Keratinocyte (primary cell): Measurements from ENCODE around the gene DHRS12. TPM values are rescaled to one million over a fixed set of nuclear protein-coding genes. Genes with fewer than 3 reads are reported as not detected.

Experiments
- DNase-seq: peaks from one replicate; pipeline ENCODE4 v3.0.0-alpha.2; 2011; ENCODE audit warnings: low read depth, missing footprints, low spot score
- FAIRE-seq: peaks from 2 replicates; lab custom pipeline; 2011; peaks lifted over from hg19 to GRCh38; lab: Jason Lieb, UNC
- H2AFZ ChIP-seq: 2 replicates; pipeline ENCODE4 v1.6.0; 2012; ENCODE audit warnings: low read length, control low read depth, inconsistent platforms; ENCODE audit not compliant: control insufficient read depth
- H3K27ac ChIP-seq: 2 replicates; pipeline ENCODE4 v1.5.1; 2011; ENCODE audit warnings: low read length; ENCODE audit not compliant: control insufficient read depth, insufficient read depth
- H3K27me3 ChIP-seq: 3 replicates; pipeline ENCODE4 v1.6.0; 2011; ENCODE audit warnings: low read length; ENCODE audit not compliant: control insufficient read depth, insufficient read depth; ENCODE audit errors: extremely low read depth
- H3K36me3 ChIP-seq, 2 experiments: 2 replicates in 1 of 2; 3 replicates in 1 of 2; pipeline ENCODE4 v1.5.1; 2011; ENCODE audit warnings: low read length in 2 of 2, mild to moderate bottlenecking in 1 of 2; ENCODE audit not compliant: control insufficient read depth in 2 of 2, insufficient read depth in 2 of 2; ENCODE audit errors: extremely low read depth in 1 of 2
- H3K4me1 ChIP-seq: 3 replicates; pipeline ENCODE4 v1.5.1; 2011; ENCODE audit warnings: low read length; ENCODE audit not compliant: control insufficient read depth, insufficient read depth; ENCODE audit errors: extremely low read depth
- H3K4me2 ChIP-seq: 3 replicates; pipeline ENCODE4 v1.6.0; 2011; ENCODE audit warnings: low read depth, low read length; ENCODE audit not compliant: control insufficient read depth, insufficient read depth; ENCODE audit errors: extremely low read depth
- H3K4me3 ChIP-seq, 3 experiments: fragments of 200-600 bp in 1 of 3; sonication (generic) in 1 of 3; 2 replicates in 2 of 3; 3 replicates in 1 of 3; pipeline ENCODE4 v1.5.1; 2011 to 2016; ENCODE audit warnings: low read length in 3 of 3, mild to moderate bottlenecking in 3 of 3, control low read depth in 2 of 3, inconsistent platforms in 1 of 3, low read depth in 1 of 3, mixed read lengths in 1 of 3, mixed run types in 1 of 3, moderate library complexity in 1 of 3; ENCODE audit not compliant: control insufficient read depth in 2 of 3, insufficient read depth in 2 of 3; ENCODE audit errors: extremely low read depth in 1 of 3
- H3K79me2 ChIP-seq: 2 replicates; pipeline ENCODE4 v1.6.0; 2012; ENCODE audit warnings: low read length; ENCODE audit not compliant: control insufficient read depth, insufficient read depth
- H3K9ac ChIP-seq: 3 replicates; pipeline ENCODE4 v1.6.0; 2011; ENCODE audit warnings: low read length; ENCODE audit not compliant: control insufficient read depth, insufficient read depth; ENCODE audit errors: extremely low read depth
- H3K9me1 ChIP-seq: 3 replicates; pipeline ENCODE4 v1.6.0; 2011; ENCODE audit warnings: low read length; ENCODE audit not compliant: control insufficient read depth, insufficient read depth; ENCODE audit errors: extremely low read depth
- H3K9me3 ChIP-seq: 2 replicates; pipeline ENCODE4 v1.5.1; 2012; ENCODE audit warnings: low read depth, low read length; ENCODE audit not compliant: control insufficient read depth
- H4K20me1 ChIP-seq: 3 replicates; pipeline ENCODE4 v1.6.0; 2011; ENCODE audit warnings: low read length; ENCODE audit not compliant: control insufficient read depth, insufficient read depth; ENCODE audit errors: extremely low read depth
- EZH2 ChIP-seq: IDR thresholded peaks from one replicate; pipeline ENCODE4 v1.6.1; 2012; ENCODE audit warnings: inconsistent platforms, mild to moderate bottlenecking, low read length, moderate library complexity
- dilution Hi-C: fragments of 300-500 bp; cut with MboI; formaldehyde crosslinking; loops from one replicate; pipeline ENCODE4 v1.7.0; 2020; ENCODE audit warnings: low sequenced_read_pairs; ENCODE audit not compliant: extremely low pct_ligation_motif_present
- polyA plus RNA-seq, 5 experiments: library from polyadenylated mRNA; depleted of rRNA in 3 of 5; stranded (reverse) in 3 of 5; stranded (forward) in 1 of 5; unstranded in 1 of 5; fragments of >200 nt; gene quantifications; 1 replicate in 1 of 5; 2 replicates in 3 of 5; 3 replicates in 1 of 5; pipeline versions ENCODE4 v1.2.1 to v1.2.3, GENCODE V29; 2011 to 2012; ENCODE audit warnings: missing spikeins in 2 of 5, low read depth in 1 of 5, low replicate concordance in 1 of 5
- TF ChIP-seq, protein P1 (sequence below), 3 experiments: IDR thresholded peaks in 1 of 3; conservative IDR thresholded peaks in 1 of 3; optimal IDR thresholded peaks in 1 of 3; 2 replicates in 2 of 3; 3 replicates in 1 of 3; pipeline versions ENCODE3 to v1.5.1; 2011; ENCODE audit warnings: low read length in 3 of 3, mild to moderate bottlenecking in 3 of 3, moderate library complexity in 2 of 3, control low read depth in 1 of 3, inconsistent platforms in 1 of 3; ENCODE audit not compliant: insufficient read depth in 2 of 3; ENCODE audit errors: extremely low read depth in 1 of 3

The DHRS12 gene
- polyA plus RNA-seq, 1 donor (not counting 4 experiments of a cell fraction or from before 2014, with no cell fraction given): 6.1 TPM

DNA sequence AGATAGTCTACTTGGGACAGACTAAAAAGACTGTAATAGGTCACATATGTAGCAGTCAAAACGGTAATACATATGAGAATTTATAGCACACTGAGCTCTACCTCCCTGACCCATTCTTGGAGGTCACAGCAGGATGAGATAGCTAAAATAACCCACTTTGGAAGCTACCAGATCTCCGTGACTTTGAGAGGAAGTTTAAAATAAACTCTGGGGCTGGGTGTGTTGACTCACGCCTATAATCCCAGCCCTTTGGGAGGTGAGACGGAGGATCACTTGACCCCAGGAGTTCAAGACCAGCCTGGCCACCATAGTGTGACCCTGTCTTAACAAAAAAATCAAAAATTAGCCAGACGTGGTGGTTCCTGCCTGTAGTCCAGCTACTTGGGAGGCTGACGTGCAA, 45.3 kb downstream of the DHRS12 start:
- H3K27me3 ChIP-seq: no peaks in the 10 kb centered on the region
- FAIRE-seq (no peak), DNase-seq (no peak)
- H4K20me1 ChIP-seq: no peaks in the 10 kb centered on the region
- H3K4me1 ChIP-seq: no peaks in the 10 kb centered on the region
- H3K9ac ChIP-seq: no peak overlapping the region
- H3K9me3 ChIP-seq: no peaks in the 10 kb centered on the region
- H3K4me3 ChIP-seq: no peak overlapping the region
- H2AFZ ChIP-seq: no peak overlapping the region
- H3K4me2 ChIP-seq: no peak overlapping the region
- TF ChIP-seq EZH2: no peak
- TF ChIP-seq, protein P1, sequence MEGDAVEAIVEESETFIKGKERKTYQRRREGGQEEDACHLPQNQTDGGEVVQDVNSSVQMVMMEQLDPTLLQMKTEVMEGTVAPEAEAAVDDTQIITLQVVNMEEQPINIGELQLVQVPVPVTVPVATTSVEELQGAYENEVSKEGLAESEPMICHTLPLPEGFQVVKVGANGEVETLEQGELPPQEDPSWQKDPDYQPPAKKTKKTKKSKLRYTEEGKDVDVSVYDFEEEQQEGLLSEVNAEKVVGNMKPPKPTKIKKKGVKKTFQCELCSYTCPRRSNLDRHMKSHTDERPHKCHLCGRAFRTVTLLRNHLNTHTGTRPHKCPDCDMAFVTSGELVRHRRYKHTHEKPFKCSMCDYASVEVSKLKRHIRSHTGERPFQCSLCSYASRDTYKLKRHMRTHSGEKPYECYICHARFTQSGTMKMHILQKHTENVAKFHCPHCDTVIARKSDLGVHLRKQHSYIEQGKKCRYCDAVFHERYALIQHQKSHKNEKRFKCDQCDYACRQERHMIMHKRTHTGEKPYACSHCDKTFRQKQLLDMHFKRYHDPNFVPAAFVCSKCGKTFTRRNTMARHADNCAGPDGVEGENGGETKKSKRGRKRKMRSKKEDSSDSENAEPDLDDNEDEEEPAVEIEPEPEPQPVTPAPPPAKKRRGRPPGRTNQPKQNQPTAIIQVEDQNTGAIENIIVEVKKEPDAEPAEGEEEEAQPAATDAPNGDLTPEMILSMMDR (optimal IDR thresholded peaks at IDR 0.05 in 1 of 3, IDR thresholded peaks at IDR 0.05 in 1 of 3, conservative IDR thresholded peaks at IDR 0.05 in 1 of 3; ENCODE audit: extremely low read depth in 1 of 3, insufficient read depth in 2 of 3, low read length in 3 of 3): no peak
- H3K9me1 ChIP-seq: no peaks in the 10 kb centered on the region
- no peak overlapping the region for H3K27ac ChIP-seq
- dilution Hi-C loops: no loop called here
- peaks cover 39 to 43% of the 10 kb centered on the region in 2 experiments for H3K36me3 ChIP-seq
- H3K79me2 ChIP-seq: no peaks in the 10 kb centered on the region

DNA sequence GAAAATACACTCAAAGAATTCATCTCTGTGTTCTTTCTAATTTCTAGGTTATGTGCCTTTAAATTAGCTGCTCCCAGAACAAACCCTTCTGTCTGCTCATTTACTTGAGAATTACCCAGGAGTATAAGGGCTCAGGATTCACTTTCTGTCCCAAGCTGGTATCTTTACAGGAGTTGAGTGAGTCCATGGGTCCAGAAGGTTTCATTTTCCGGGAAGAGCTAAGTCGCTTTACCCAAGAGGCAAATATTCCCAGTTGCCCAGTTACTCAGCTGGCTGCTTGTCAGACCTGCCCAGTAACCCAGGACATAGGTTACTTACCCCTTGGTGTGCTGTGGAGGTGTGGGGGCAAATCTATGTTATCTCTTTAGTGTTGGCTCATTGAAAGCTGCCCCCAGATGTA, 47.3 kb downstream of the DHRS12 start:
- Histone ChIP-seq H3K79me2 (no peaks in the 10 kb centered on the region), H4K20me1 (no peaks in the 10 kb centered on the region), H3K9me1 (no peaks in the 10 kb centered on the region), H3K27me3 (no peaks in the 10 kb centered on the region), H3K4me3 (no peak overlapping the region), H3K9me3 (no peaks in the 10 kb centered on the region), H3K9ac (no peak overlapping the region), H3K27ac (no peak overlapping the region), H3K4me2 (no peak overlapping the region), H2AFZ (no peak overlapping the region), H3K36me3 (peaks cover 38 to 39% of the 10 kb centered on the region in 2 experiments), H3K4me1 (peaks cover 4% of the 10 kb centered on the region)
- DNase-seq (no peak), FAIRE-seq (no peak)
- TF ChIP-seq, protein P1 (optimal IDR thresholded peaks at IDR 0.05 in 1 of 3, IDR thresholded peaks at IDR 0.05 in 1 of 3, conservative IDR thresholded peaks at IDR 0.05 in 1 of 3; ENCODE audit: extremely low read depth in 1 of 3, insufficient read depth in 2 of 3, low read length in 3 of 3): no peak
- TF ChIP-seq EZH2: no peak
- dilution Hi-C loops: no loop called here
